Esophagus muscularis mucosa (tissue), 4 donors: ENCODE data around the gene ZBED1. TPM values are rescaled to one million over a fixed set of nuclear protein-coding genes. Genes with fewer than 3 reads are reported as not detected.

Source experiments
- DNase-seq: peaks from one replicate; pipeline ENCODE4 v3.0.0-alpha.2; 2017; ENCODE audit errors: extremely low spot score
- H3K27ac ChIP-seq, 4 donors: fragments of 200-600 bp; sonication (generic); replicated peaks in 1 of 4; 1 replicate in 3 of 4; 2 replicates in 1 of 4; pipeline ENCODE4 v1.5.1; 2016 to 2019; ENCODE audit warnings: mild to moderate bottlenecking in 1 of 4
- H3K27me3 ChIP-seq, 4 donors: fragments of 200-600 bp; sonication (generic); one replicate each; pipeline versions ENCODE4 v1.5.1 to v1.6.0; 2016 to 2019
- H3K36me3 ChIP-seq, 4 donors: fragments of 200-600 bp; sonication (generic); one replicate each; pipeline ENCODE4 v1.5.1; 2016 to 2019
- H3K4me1 ChIP-seq, 4 donors: fragments of 200-600 bp; sonication (generic); one replicate each; pipeline ENCODE4 v1.5.1; 2016 to 2019
- H3K4me3 ChIP-seq, 4 donors: fragments of 200-600 bp; sonication (generic); 1 replicate in 2 of 4; 2 replicates in 2 of 4; pipeline ENCODE4 v1.5.1; 2016 to 2019; ENCODE audit warnings: mild to moderate bottlenecking in 4 of 4, moderate library complexity in 1 of 4
- H3K9me3 ChIP-seq, 4 donors: fragments of 200-600 bp; sonication (generic); 1 replicate in 3 of 4; 2 replicates in 1 of 4; pipeline ENCODE4 v1.5.1; 2016 to 2019
- CTCF ChIP-seq, 3 experiments: fragments of 200-600 bp in 2 of 3; fragments of 450-650 bp in 1 of 3; sonication (generic) in 2 of 3; IDR thresholded peaks; one replicate each; pipeline ENCODE4 v1.5.1; 2017 to 2019; ENCODE audit warnings: antibody characterized with exemption in 3 of 3, mild to moderate bottlenecking in 2 of 3, moderate library complexity in 1 of 3
- EP300 ChIP-seq: sonication (generic); formaldehyde crosslinking; IDR thresholded peaks from one replicate; pipeline ENCODE4 v1.6.1; 2017; ENCODE audit warnings: antibody characterized with exemption
- POLR2A ChIP-seq: fragments of 450-650 bp; IDR thresholded peaks from one replicate; pipeline ENCODE4 v1.6.1; 2017; ENCODE audit warnings: antibody characterized with exemption, moderate library complexity, mild to moderate bottlenecking, low read depth
- POLR2AphosphoS5 ChIP-seq, 2 donors: sonication (generic); formaldehyde crosslinking; IDR thresholded peaks; one replicate each; pipeline ENCODE4 v1.6.1; 2017; ENCODE audit warnings: antibody characterized with exemption in 2 of 2
- WGBS: methylation state at CpG from one replicate; pipeline ENCODE4 v1.1.5; 2018; 5-methylcytosine and 5-hydroxymethylcytosine counted together
- intact Hi-C: fragments of 100-400 bp; cut with DNase I; formaldehyde crosslinking; loops from one replicate; pipeline ENCODE4 v1.15.1; 2023
- total RNA-seq, 4 donors: library from RNA; depleted of rRNA; stranded (reverse); fragments of >200 nt; gene quantifications; one replicate each; pipeline versions ENCODE4 v1.1.0 to v1.2.1, GENCODE V29; 2016

Gene ZBED1
- total RNA-seq, 4 donors from 2014 or later = 32.8 to 44.8 (median 39.5) TPM

DNA sequence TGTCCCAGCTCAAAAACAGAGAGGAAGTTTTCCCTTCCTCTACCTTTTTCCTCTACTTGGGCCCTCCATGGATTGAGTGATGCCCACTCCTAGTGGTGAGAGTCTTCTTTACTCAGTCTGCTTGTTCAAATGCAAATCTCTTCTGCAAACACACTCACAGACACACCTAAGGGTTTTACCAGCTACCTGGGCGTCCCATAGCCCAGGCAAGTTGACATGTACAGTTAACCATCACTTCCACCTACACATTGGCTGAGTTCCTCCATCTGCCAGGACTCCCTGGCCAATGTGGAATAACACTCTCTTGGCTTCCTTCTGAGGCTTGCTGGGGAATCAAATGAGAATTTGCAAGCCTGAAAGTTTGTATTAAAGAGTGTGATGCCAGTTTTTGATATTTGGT, 45.7 kb upstream of the ZBED1 start:
- 71% methylated on average over 1 of the region's 1 CpG for WGBS
- intact Hi-C loops = no loop called here
- H3K4me3 ChIP-seq = no peak overlapping the region

GRCh38 chrX:2545144-2545543, 44.4 kb upstream of the ZBED1 start:
- peaks cover 0 to 8% (median 0%) of the 10 kb centered on the region in 4 donors for H3K27me3 ChIP-seq
- intact Hi-C loops = no loop called here
- H3K27ac ChIP-seq = no peak overlapping the region
- no peaks in the 10 kb centered on the region for H3K4me1 ChIP-seq
- no peaks in the 10 kb centered on the region for H3K36me3 ChIP-seq
- no peak for DNase-seq
- 17% methylated on average over 1 of the region's 1 CpG for WGBS
- peaks cover 0 to 10% (median 0%) of the 10 kb centered on the region in 4 donors for H3K9me3 ChIP-seq
- TF ChIP-seq CTCF (IDR thresholded peaks at IDR 0.05) (no peak), POLR2A (no peak), POLR2AphosphoS5 (IDR thresholded peaks at IDR 0.05) (no peak), EP300 (no peak)
- H3K4me3 ChIP-seq = no peak overlapping the region

More for the DNA sequence above, 45.7 kb upstream of the ZBED1 start:
- DNase-seq = no peak
- no peak for TF ChIP-seq POLR2AphosphoS5 (IDR thresholded peaks at IDR 0.05)
- TF ChIP-seq POLR2A = no peak
- no peak for TF ChIP-seq CTCF (IDR thresholded peaks at IDR 0.05)
- no peak for TF ChIP-seq EP300
- Histone ChIP-seq H3K27me3 (peaks cover 0 to 8% (median 0%) of the 10 kb centered on the region in 4 donors), H3K4me1 (no peaks in the 10 kb centered on the region), H3K27ac (no peak overlapping the region), H3K36me3 (no peaks in the 10 kb centered on the region), H3K9me3 (peaks cover 0 to 10% (median 0%) of the 10 kb centered on the region in 4 donors)

- intact Hi-C loops = no loop called here
These were observed 42.2 kb upstream of the ZBED1 start for GRCh38 chrX:2542826-2543521.

GRCh38 chrX:2541603-2542002, 40.8 kb upstream of the ZBED1 start:
- Histone ChIP-seq H3K27me3 (peaks cover 0 to 3% (median 0%) of the 10 kb centered on the region in 4 donors), H3K4me1 (peaks cover 0 to 5% (median 0%) of the 10 kb centered on the region in 4 donors), H3K36me3 (no peaks in the 10 kb centered on the region), H3K9me3 (peaks cover 0 to 8% (median 0%) of the 10 kb centered on the region in 4 donors), H3K27ac (no peak overlapping the region), H3K4me3 (no peak overlapping the region)
- intact Hi-C loops = no loop called here
- TF ChIP-seq POLR2A (no peak), EP300 (no peak), CTCF (IDR thresholded peaks at IDR 0.05) (no peak), POLR2AphosphoS5 (IDR thresholded peaks at IDR 0.05) (no peak)
- no peak for DNase-seq
- WGBS = 84% methylated on average over 8 of the region's 8 CpGs

More at GRCh38 chrX:2542826-2543521, 42.2 kb upstream of the ZBED1 start:
- Histone ChIP-seq H3K4me3 (no peak overlapping the region), H3K27me3 (peaks cover 0 to 3% (median 0%) of the 10 kb centered on the region in 4 donors), H3K4me1 (peaks cover 0 to 5% (median 0%) of the 10 kb centered on the region in 4 donors), H3K36me3 (no peaks in the 10 kb centered on the region), H3K9me3 (peaks cover 0 to 10% (median 0%) of the 10 kb centered on the region in 4 donors), H3K27ac (no peak overlapping the region)
- 66% methylated on average over 7 of the region's 7 CpGs for WGBS
- no peak for TF ChIP-seq EP300
- DNase-seq = no peak

- no peak for DNase-seq
- no peak overlapping the region for H3K4me3 ChIP-seq
- H3K27me3 ChIP-seq = peaks cover 0 to 3% (median 0%) of the 10 kb centered on the region in 4 donors
- 85% methylated on average over 12 of the region's 12 CpGs for WGBS
- no peak for TF ChIP-seq EP300
- TF ChIP-seq CTCF (IDR thresholded peaks at IDR 0.05) = no peak
- no peak for TF ChIP-seq POLR2A
- TF ChIP-seq POLR2AphosphoS5 (IDR thresholded peaks at IDR 0.05) = no peak
- peaks cover 0 to 5% (median 0%) of the 10 kb centered on the region in 4 donors for H3K4me1 ChIP-seq
- H3K36me3 ChIP-seq = no peaks in the 10 kb centered on the region
- H3K27ac ChIP-seq = no peak overlapping the region
- intact Hi-C loops = no loop called here
- no peaks in the 10 kb centered on the region for H3K9me3 ChIP-seq
These were observed 39.7 kb upstream of the ZBED1 start for GRCh38 chrX:2540426-2540947.
